ENCODE measurements around the gene PRDM2.

DNA sequence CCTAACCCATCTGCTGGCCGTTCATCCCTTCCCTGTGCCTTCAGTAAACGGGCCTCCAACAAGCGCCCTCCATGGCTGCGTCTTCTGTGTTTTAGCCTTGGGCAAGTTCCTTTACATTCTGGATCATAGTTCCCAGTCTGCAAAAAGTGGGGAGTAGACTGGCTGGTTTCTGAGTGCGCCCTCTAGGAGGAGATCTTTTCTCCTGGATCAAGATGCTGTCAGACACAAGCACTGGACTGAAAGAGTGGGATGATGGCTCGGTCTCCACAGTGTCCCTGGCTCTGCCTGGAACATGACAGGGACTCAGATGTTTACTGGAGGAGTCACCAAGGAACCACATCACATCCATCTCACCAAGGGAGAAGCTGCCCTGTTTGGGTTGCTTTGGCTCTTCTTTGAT, 88.8 kb downstream of the PRDM2 start:
- TF ChIP-seq, protein P1, sequence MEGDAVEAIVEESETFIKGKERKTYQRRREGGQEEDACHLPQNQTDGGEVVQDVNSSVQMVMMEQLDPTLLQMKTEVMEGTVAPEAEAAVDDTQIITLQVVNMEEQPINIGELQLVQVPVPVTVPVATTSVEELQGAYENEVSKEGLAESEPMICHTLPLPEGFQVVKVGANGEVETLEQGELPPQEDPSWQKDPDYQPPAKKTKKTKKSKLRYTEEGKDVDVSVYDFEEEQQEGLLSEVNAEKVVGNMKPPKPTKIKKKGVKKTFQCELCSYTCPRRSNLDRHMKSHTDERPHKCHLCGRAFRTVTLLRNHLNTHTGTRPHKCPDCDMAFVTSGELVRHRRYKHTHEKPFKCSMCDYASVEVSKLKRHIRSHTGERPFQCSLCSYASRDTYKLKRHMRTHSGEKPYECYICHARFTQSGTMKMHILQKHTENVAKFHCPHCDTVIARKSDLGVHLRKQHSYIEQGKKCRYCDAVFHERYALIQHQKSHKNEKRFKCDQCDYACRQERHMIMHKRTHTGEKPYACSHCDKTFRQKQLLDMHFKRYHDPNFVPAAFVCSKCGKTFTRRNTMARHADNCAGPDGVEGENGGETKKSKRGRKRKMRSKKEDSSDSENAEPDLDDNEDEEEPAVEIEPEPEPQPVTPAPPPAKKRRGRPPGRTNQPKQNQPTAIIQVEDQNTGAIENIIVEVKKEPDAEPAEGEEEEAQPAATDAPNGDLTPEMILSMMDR (IDR thresholded peaks at IDR 0.05): no peak
- TF ChIP-seq EP300 (IDR thresholded peaks at IDR 0.05): no peak
- TF ChIP-seq POLR2A (IDR thresholded peaks at IDR 0.05): no peak

Data from sigmoid colon (tissue), 4 donors.